Panc1 (cell line): Measurements from ENCODE around the gene GLIS1. TPM values are rescaled to one million over a fixed set of nuclear protein-coding genes. Genes with fewer than 3 reads are reported as not detected.

Source experiments
- ATAC-seq: fragments of 200-7000 bp; cut with Tn5 transposase; 2 replicates; pipeline ENCODE4 v1.9.1; 2020; ENCODE audit warnings: mild to moderate bottlenecking, moderate library complexity
- BruUV-seq: library from RNA; stranded (reverse); fragments of 400-500 nt; replicated peaks from 2 replicates; lab custom pipeline; 2021; lab: Mats Ljungman, UMichigan
- CTCF ChIA-PET: fragments of 300-600 bp; sonication (Branson Sonifier 250); formaldehyde crosslinking; loops from one replicate; lab custom pipeline; 2022; ENCODE audit warnings: antibody characterized with exemption; lab: Charles Lee
- POLR2A ChIA-PET: fragments of 300-600 bp; sonication (Branson Sonifier 250); formaldehyde crosslinking; loops from one replicate; lab custom pipeline; 2022; ENCODE audit warnings: antibody characterized with exemption; lab: Charles Lee
- DNase-seq: peaks from one replicate; pipeline ENCODE4 v3.0.0-alpha.2; 2010; ENCODE audit warnings: low read depth, low spot score
- H3K27ac ChIP-seq: 2 replicates; pipeline ENCODE4 v1.5.1; 2011; ENCODE audit warnings: mild to moderate bottlenecking, low read length, inconsistent platforms
- H3K27me3 ChIP-seq: fragments of 200-500 bp; sonication (Bioruptor generic); 2 replicates; pipeline ENCODE4 v1.6.0; 2014; ENCODE audit warnings: low read length, inconsistent platforms; ENCODE audit not compliant: control insufficient read depth, insufficient read depth
- H3K36me3 ChIP-seq: fragments of 200-500 bp; sonication (Bioruptor generic); 2 replicates; pipeline ENCODE4 v1.5.1; 2014; ENCODE audit warnings: inconsistent platforms, mild to moderate bottlenecking, low read length, moderate library complexity; ENCODE audit not compliant: control insufficient read depth, insufficient read depth
- H3K4me1 ChIP-seq: 2 replicates; pipeline ENCODE4 v1.5.1; 2011; ENCODE audit warnings: inconsistent platforms, mild to moderate bottlenecking, low read length, moderate library complexity; ENCODE audit not compliant: control insufficient read depth, insufficient read depth
- H3K4me3 ChIP-seq, 2 experiments: 2 replicates each; pipeline ENCODE4 v1.5.1; 2011 to 2012; ENCODE audit warnings: low read depth in 2 of 2, low read length in 2 of 2, mild to moderate bottlenecking in 2 of 2, inconsistent platforms in 1 of 2, moderate library complexity in 1 of 2
- H3K9me3 ChIP-seq: fragments of 200-500 bp; sonication (Bioruptor generic); 2 replicates; pipeline ENCODE4 v1.5.1; 2014; ENCODE audit warnings: low read depth, mild to moderate bottlenecking, inconsistent platforms, low read length, moderate library complexity; ENCODE audit not compliant: control insufficient read depth, insufficient read depth
- CTCF ChIP-seq: fragments of 450-650 bp; IDR thresholded peaks from 2 replicates; pipeline ENCODE4 v1.5.1; 2017; ENCODE audit warnings: mild to moderate bottlenecking
- POLR2AphosphoS5 ChIP-seq: IDR thresholded peaks from 2 replicates; pipeline ENCODE4 v1.6.1; 2012; ENCODE audit warnings: mild to moderate bottlenecking, low read depth, low read length, moderate library complexity
- REST ChIP-seq, 2 experiments: IDR thresholded peaks; 2 replicates each; pipeline ENCODE4 v1.6.1; 2011 to 2012; ENCODE audit warnings: low read depth in 2 of 2, control low read depth in 1 of 2, low read length in 1 of 2, mild to moderate bottlenecking in 1 of 2, moderate library complexity in 1 of 2; ENCODE audit not compliant: insufficient read depth in 1 of 2
- SIN3A ChIP-seq: IDR thresholded peaks from 2 replicates; pipeline ENCODE4 v1.6.1; 2012; ENCODE audit warnings: low read depth, mild to moderate bottlenecking, low read length, moderate library complexity, borderline replicate concordance; ENCODE audit not compliant: insufficient read depth
- TCF7L2 ChIP-seq: IDR thresholded peaks from 2 replicates; pipeline ENCODE4 v1.6.1; 2011; ENCODE audit warnings: mild to moderate bottlenecking, low read depth, low read length, inconsistent platforms
- in situ Hi-C: cut with HindIII; loops from 2 replicates; pipeline ENCODE4 v1.10.0; 2016; ENCODE audit warnings: low sequenced_read_pairs, low pct_unique_long_range_greater_than_20kb
- intact Hi-C: fragments of 100-400 bp; cut with micrococcal nuclease; formaldehyde crosslinking; loops from one replicate; pipeline ENCODE4 v1.10.0; 2022; ENCODE audit not compliant: unreplicated experiment
- total RNA-seq: library from RNA; stranded (reverse); gene quantifications from one replicate; pipeline ENCODE4 v1.2.1, GENCODE V29; 2021; ENCODE audit not compliant: unreplicated experiment

Gene GLIS1
- total RNA-seq, 1 experiment from 2014 or later = 0.28 TPM

- H3K27ac ChIP-seq = no peak overlapping the region
- in situ Hi-C loops (no loop called here), intact Hi-C loops (no loop called here)
- no peak overlapping the region for H3K4me3 ChIP-seq
- H3K4me1 ChIP-seq = no peaks in the 10 kb centered on the region; the same call in 1 of the 2 replicates
- no TSS peak for BruUV-seq
- ChIA-PET CTCF (no interaction called here), POLR2A (interaction anchor here (0.7 kb wide), 1 partner anchor 142 kb away, joined by 6 read pairs; no protein-coding TSS in a partner anchor)
- no peaks in the 10 kb centered on the region for H3K27me3 ChIP-seq
- no peak for TF ChIP-seq REST (IDR thresholded peaks at IDR 0.05; ENCODE audit: insufficient read depth in 1 of 2, low read depth in 2 of 2, low read length in 1 of 2)
- TF ChIP-seq POLR2AphosphoS5 = no peak
- TF ChIP-seq TCF7L2 = no peak
- TF ChIP-seq CTCF = no peak
- no peak for TF ChIP-seq SIN3A
- DNase-seq (no peak), ATAC-seq (no peak)
- H3K36me3 ChIP-seq = no peaks in the 10 kb centered on the region
- H3K9me3 ChIP-seq = no peaks in the 10 kb centered on the region
These were observed 17.9 kb downstream of the GLIS1 start for GRCh38 chr1:53721088-53721487.

DNA sequence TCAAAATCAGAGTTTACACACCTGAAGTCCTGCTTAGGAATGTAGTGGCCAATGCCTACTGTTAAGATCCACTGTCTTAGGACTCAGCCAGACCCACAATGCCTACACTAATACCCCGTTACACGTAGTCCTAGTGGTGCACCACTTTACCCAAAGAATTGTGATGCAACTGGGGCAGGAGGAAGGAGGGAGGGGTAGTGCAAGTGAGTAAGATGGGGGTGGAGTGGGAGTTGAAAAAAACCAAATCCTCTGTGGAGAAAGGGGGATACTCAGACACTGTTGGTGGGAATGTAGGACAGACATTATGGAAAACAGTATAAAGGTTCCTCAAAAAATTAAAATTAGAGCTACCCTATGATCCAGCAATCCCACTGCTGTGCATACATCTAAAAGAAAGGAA is 19.5 kb downstream of the GLIS1 start:
- Histone ChIP-seq H3K27me3 (no peaks in the 10 kb centered on the region), H3K4me3 (no peak overlapping the region), H3K9me3 (no peaks in the 10 kb centered on the region), H3K36me3 (no peaks in the 10 kb centered on the region), H3K27ac (no peak overlapping the region), H3K4me1 (no peaks in the 10 kb centered on the region; the same call in 1 of the 2 replicates)
- no TSS peak for BruUV-seq
- intact Hi-C loops = no loop called here
- ChIA-PET POLR2A (no interaction called here), CTCF (no interaction called here)
- TF ChIP-seq SIN3A = no peak
- TF ChIP-seq REST (IDR thresholded peaks at IDR 0.05; ENCODE audit: insufficient read depth in 1 of 2, low read depth in 2 of 2, low read length in 1 of 2) = no peak
- no peak for TF ChIP-seq TCF7L2
- TF ChIP-seq CTCF = no peak
- no peak for TF ChIP-seq POLR2AphosphoS5
- in situ Hi-C loops = no loop called here
- DNase-seq (no peak), ATAC-seq (no peak)
